PC-3 (cell line): ENCODE data around the gene KCNG3. TPM values are rescaled to one million over a fixed set of nuclear protein-coding genes. Genes with fewer than 3 reads are reported as not detected.

Experiments
- ATAC-seq: fragments of 200-7000 bp; cut with Tn5 transposase; 2 replicates; pipeline ENCODE4 v1.9.1; 2020; ENCODE audit warnings: mild to moderate bottlenecking, moderate library complexity
- BruUV-seq: library from RNA; stranded (reverse); fragments of 400-500 nt; replicated peaks from 2 replicates; lab custom pipeline; 2021; lab: Mats Ljungman, UMichigan
- CTCF ChIA-PET: fragments of 300-600 bp; sonication (Branson Sonifier 250); formaldehyde crosslinking; loops from one replicate; lab custom pipeline; 2022; ENCODE audit warnings: antibody characterized with exemption; lab: Charles Lee
- POLR2A ChIA-PET: fragments of 300-600 bp; sonication (Branson Sonifier 250); formaldehyde crosslinking; loops from one replicate; lab custom pipeline; 2022; ENCODE audit warnings: antibody characterized with exemption; ENCODE audit not compliant: unreplicated experiment; lab: Charles Lee
- DNase-seq: peaks from one replicate; pipeline ENCODE4 v3.0.0-alpha.2; 2015
- H2AFZ ChIP-seq: fragments of 300-600 bp; sonication (generic); 2 replicates; pipeline ENCODE4 v1.6.0; 2016; ENCODE audit warnings: antibody characterized with exemption, low read length
- H3F3A ChIP-seq: fragments of 300-600 bp; sonication (generic); one replicate; pipeline ENCODE4 v1.6.0; 2017; ENCODE audit warnings: antibody characterized with exemption, low read length, control low read depth, mild to moderate bottlenecking; ENCODE audit not compliant: unreplicated experiment
- H3K27ac ChIP-seq: fragments of 300-600 bp; sonication (generic); 2 replicates; pipeline ENCODE4 v1.5.1; 2016; ENCODE audit warnings: mild to moderate bottlenecking, low read length
- H3K27me3 ChIP-seq: fragments of 300-600 bp; sonication (generic); 2 replicates; pipeline ENCODE4 v1.6.1; 2016; ENCODE audit warnings: low read length, mixed read lengths
- H3K36me3 ChIP-seq: fragments of 300-600 bp; sonication (generic); 2 replicates; pipeline ENCODE4 v1.6.1; 2016; ENCODE audit warnings: low read depth, mixed run types, low read length, mixed read lengths
- H3K4me1 ChIP-seq: fragments of 300-600 bp; sonication (generic); 2 replicates; pipeline ENCODE4 v1.5.1; 2016; ENCODE audit warnings: low read length; ENCODE audit not compliant: insufficient read depth
- H3K4me2 ChIP-seq: fragments of 300-600 bp; sonication (generic); 2 replicates; pipeline ENCODE4 v1.6.0; 2016; ENCODE audit warnings: low read length
- H3K4me3 ChIP-seq: fragments of 300-600 bp; sonication (generic); 2 replicates; pipeline ENCODE4 v1.5.1; 2016; ENCODE audit warnings: mild to moderate bottlenecking, low read length, mixed read lengths
- H3K79me2 ChIP-seq: fragments of 300-600 bp; sonication (generic); 2 replicates; pipeline ENCODE4 v1.6.1; 2017; ENCODE audit warnings: low read length, mixed read lengths
- H3K9ac ChIP-seq: fragments of 300-600 bp; sonication (generic); 2 replicates; pipeline ENCODE4 v1.6.0; 2016; ENCODE audit warnings: mild to moderate bottlenecking, low read length
- H3K9me2 ChIP-seq: fragments of 300-600 bp; sonication (generic); replicated peaks from 2 replicates; pipeline ENCODE4 v1.6.1; 2016; ENCODE audit warnings: mixed run types, low read length, mixed read lengths
- H3K9me3 ChIP-seq: fragments of 300-600 bp; sonication (generic); 2 replicates; pipeline ENCODE4 v1.6.1; 2016; ENCODE audit warnings: low read length, mixed read lengths
- H4K20me1 ChIP-seq: fragments of 300-600 bp; sonication (generic); 2 replicates; pipeline ENCODE4 v1.6.1; 2016; ENCODE audit warnings: low read length, mixed read lengths
- CTCF ChIP-seq: fragments of 300-600 bp; sonication (generic); conservative IDR thresholded peaks from 2 replicates; pipeline ENCODE4 v1.5.1; 2017; ENCODE audit warnings: antibody characterized with exemption, low read depth, mild to moderate bottlenecking, low read length
- EZH2 ChIP-seq: fragments of 300-600 bp; sonication (generic); IDR thresholded peaks from one replicate; pipeline ENCODE4 v1.6.1; 2017; ENCODE audit warnings: antibody characterized with exemption, mild to moderate bottlenecking, low read length; ENCODE audit not compliant: unreplicated experiment
- EZH2phosphoT487 ChIP-seq: fragments of 300-600 bp; sonication (generic); IDR thresholded peaks from 2 replicates; pipeline ENCODE4 v1.6.1; 2018; ENCODE audit warnings: mild to moderate bottlenecking, antibody characterized with exemption, low read length, borderline replicate concordance
- intact Hi-C: fragments of 100-400 bp; cut with micrococcal nuclease; formaldehyde crosslinking; loops from 2 replicates; pipeline ENCODE4 v1.9.0; 2023
- total RNA-seq: library from RNA; depleted of rRNA; stranded (reverse); fragments of >200 nt; gene quantifications from 2 replicates; pipeline ENCODE4 v1.2.3, GENCODE V29; 2014; rRNA removed

KCNG3 gene
- total RNA-seq, 1 experiment from 2014 or later, result 2.4 TPM

- no peaks in the 10 kb centered on the region for H3K36me3 ChIP-seq
- POLR2A ChIA-PET, result no interaction called here
- TF ChIP-seq EZH2 (no peak), EZH2phosphoT487 (no peak), CTCF (no peak)
- intact Hi-C loops, result no loop called here
- no peak overlapping the region for H3K4me2 ChIP-seq
- H3K27me3 ChIP-seq, result no peaks in the 10 kb centered on the region
- H4K20me1 ChIP-seq, result no peaks in the 10 kb centered on the region
- no TSS peak for BruUV-seq
- no peaks in the 10 kb centered on the region for H3K4me1 ChIP-seq
- H3F3A ChIP-seq, result no peaks in the 10 kb centered on the region
- no peak for DNase-seq
- H3K9me2 ChIP-seq, result no peaks in the 10 kb centered on the region
- no peak overlapping the region for H3K4me3 ChIP-seq
- H3K9ac ChIP-seq, result no peak overlapping the region
- no peak for ATAC-seq
- H3K79me2 ChIP-seq, result no peaks in the 10 kb centered on the region
- no peaks in the 10 kb centered on the region for H3K9me3 ChIP-seq
- no peak overlapping the region for H3K27ac ChIP-seq
- H2AFZ ChIP-seq, result no peak overlapping the region
- CTCF ChIA-PET, result no interaction called here
Measured at GRCh38 chr2:42392191-42392590, 101.6 kb downstream of the KCNG3 start.

Other genes with a start within 250 kb of the KCNG3 start
- 106 and 120 TPM in 2 replicates for gene COX7A2L, start 132.8 kb downstream of the KCNG3 start, total RNA-seq
- gene MTA3, start 74.7 kb upstream of the KCNG3 start, total RNA-seq, result 27.3 and 27.6 TPM in 2 replicates